AG09319 (cell line): ENCODE data around the gene SEPTIN2.

Experiments used
- DNase-seq: peaks from one replicate; pipeline ENCODE4 v3.0.0-alpha.2; 2010; ENCODE audit warnings: low read depth; ENCODE audit errors: extremely low read depth
- CTCF ChIP-seq: IDR thresholded peaks from 2 replicates; pipeline ENCODE4 v1.5.1; 2011; ENCODE audit warnings: low read depth, mild to moderate bottlenecking, inconsistent platforms, low read length, moderate library complexity

The SEPTIN2 gene

GRCh38 chr2:241300000-241300399 is 15.7 kb upstream of the SEPTIN2 start:
- no peak for TF ChIP-seq CTCF

GRCh38 chr2:241302083-241302482 is 13.6 kb upstream of the SEPTIN2 start:
- DNase-seq, result no peak
- TF ChIP-seq CTCF, result no peak

More at GRCh38 chr2:241300000-241300399, 15.7 kb upstream of the SEPTIN2 start:
- no peak for DNase-seq

DNA sequence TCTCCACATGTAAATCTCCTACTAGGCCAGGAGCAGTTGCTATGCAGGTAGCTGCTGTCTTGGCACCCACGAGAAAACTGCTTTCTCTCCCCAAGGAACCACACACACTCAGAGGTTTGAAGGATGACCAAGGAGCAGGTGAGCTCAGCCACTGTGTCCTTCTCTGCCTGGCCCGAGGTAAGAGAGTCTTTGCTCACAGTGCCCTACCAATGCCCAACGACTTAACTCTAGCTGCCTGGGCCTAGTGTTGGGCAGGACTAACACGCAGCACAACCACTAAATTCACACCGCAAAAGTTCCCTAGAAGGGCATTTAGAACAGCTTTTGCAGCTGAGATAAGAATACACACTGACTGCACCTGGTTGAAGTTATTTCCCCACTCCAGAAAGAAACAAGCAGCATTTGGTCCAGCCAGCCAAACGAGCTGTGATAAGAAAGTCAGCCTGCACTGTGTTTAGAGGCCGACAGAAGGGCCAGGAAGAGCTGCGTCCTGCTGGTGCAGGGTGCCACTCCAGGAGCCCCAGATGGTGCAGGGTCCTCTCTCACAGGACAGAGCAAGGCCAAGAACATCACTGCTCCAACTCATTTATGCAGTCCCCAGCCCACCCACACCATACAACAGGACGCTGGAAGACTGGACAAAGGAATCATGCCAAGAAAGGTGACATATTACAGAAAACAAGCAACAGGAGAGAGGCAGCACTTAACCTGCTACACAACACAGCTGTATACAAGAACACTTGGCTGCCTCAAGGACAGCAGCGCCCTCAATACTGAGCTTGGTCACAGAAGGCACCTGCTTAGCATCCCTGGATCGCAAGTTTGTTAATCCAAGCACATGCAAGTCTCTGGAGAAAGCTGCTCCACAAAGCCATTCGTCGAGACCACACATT is 12.7 kb upstream of the SEPTIN2 start:
- DNase-seq, result no peak
- no peak for TF ChIP-seq CTCF

- no peak for DNase-seq
- no peak for TF ChIP-seq CTCF
Observed at GRCh38 chr2:241304039-241304670, 11.6 kb upstream of the SEPTIN2 start.

GRCh38 chr2:241307055-241307454 is 8.7 kb upstream of the SEPTIN2 start:
- no peak for DNase-seq
- TF ChIP-seq CTCF, result no peak

DNA sequence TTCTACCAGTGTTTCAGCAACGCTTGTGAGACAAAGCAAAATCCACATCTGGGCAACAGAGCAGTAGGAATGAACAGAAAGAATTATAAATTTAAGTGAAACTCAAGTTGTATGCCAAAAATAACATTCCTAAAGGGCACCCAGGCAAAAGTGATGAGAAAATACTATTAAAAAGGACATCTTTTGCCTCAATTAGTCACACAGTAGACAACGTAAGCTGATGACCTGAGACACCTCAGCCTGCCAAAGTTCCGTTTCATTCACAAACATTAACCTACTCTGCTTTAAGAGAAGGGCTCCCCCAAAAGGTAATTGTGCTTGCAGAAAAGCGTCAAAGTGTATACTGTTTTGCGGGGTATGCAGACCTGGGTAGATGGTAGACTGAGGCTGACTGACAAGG is 7.5 kb upstream of the SEPTIN2 start:
- TF ChIP-seq CTCF, result no peak
- DNase-seq, result no peak

DNA sequence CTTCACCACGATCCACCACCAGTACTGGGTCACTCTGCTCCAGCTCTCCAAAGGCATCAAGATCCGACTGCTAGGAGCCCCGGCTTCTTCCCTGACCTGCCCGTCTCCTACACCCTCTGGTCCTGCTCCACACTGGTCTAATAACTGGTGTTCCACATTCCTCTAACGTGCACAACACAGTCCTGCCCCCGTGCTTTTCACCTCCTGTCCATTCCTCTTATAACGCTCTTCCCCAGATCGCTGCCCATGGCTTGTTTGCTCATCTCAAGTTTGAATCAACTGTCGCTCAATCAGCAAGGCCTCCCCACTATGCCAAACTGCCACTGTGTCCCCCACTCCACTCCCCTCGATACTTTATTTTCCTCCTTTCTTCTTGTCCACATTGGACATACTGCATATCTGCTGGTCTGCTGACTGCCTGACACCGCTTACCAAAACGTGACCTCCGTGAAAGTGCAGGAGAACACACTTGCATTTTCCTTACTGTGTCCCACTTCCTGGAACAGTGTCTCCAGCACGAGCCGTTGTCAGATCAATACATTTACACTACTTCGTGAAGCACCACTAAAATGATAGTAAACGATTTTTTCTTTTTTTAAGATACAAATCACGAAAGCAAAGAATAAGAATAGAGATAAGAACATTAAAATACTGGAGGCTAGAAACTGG is 6.8 kb upstream of the SEPTIN2 start:
- TF ChIP-seq CTCF, result no peak
- no peak for DNase-seq
